ENCODE measurements around the gene LHFPL3.

DNA sequence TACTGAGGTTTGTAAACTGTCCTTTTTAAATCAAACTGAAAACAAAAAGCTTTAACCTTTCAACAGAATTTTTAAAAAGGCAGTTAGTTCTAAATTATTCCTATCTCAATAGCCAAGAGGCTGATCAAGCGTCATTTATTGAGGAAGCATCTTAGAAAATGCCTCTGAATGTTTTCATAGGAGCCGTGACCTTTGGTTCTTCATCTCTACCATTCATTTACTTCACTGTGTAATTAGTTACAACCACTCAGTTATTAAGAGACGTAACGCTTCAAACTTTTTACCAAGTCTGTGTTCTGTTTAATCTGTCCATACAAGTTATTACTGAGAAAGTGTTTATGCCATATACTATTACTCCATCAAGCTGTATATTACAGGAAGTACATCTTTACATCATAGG is 578.2 kb downstream of the LHFPL3 start:
- TF ChIP-seq, protein P1, sequence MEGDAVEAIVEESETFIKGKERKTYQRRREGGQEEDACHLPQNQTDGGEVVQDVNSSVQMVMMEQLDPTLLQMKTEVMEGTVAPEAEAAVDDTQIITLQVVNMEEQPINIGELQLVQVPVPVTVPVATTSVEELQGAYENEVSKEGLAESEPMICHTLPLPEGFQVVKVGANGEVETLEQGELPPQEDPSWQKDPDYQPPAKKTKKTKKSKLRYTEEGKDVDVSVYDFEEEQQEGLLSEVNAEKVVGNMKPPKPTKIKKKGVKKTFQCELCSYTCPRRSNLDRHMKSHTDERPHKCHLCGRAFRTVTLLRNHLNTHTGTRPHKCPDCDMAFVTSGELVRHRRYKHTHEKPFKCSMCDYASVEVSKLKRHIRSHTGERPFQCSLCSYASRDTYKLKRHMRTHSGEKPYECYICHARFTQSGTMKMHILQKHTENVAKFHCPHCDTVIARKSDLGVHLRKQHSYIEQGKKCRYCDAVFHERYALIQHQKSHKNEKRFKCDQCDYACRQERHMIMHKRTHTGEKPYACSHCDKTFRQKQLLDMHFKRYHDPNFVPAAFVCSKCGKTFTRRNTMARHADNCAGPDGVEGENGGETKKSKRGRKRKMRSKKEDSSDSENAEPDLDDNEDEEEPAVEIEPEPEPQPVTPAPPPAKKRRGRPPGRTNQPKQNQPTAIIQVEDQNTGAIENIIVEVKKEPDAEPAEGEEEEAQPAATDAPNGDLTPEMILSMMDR (IDR thresholded peaks at IDR 0.05 in 4 of 5, conservative IDR thresholded peaks at IDR 0.05 in 1 of 5) = no peak
- TF ChIP-seq POLR2A (IDR thresholded peaks at IDR 0.05) = no peak
